COR-L47 (cell line): ENCODE data around the gene MFAP2.

Experiments used
- DNase-seq: peaks from one replicate; lab custom pipeline; 2025; lab: John Stamatoyannopoulos, UW

The MFAP2 gene

GRCh38 chr1:16980473-16981268, at the start of gene MFAP2:
TSS of gene MFAP2 (minus strand) at chr1:16980620. CDS start at chr1:16978273, 2,347 bp downstream.
- no peak for DNase-seq

- DNase-seq = no peak
Measured at GRCh38 chr1:17030206-17030605, 49.8 kb upstream of the MFAP2 start.

GRCh38 chr1:17028662-17029188, 48.3 kb upstream of the MFAP2 start:
- DNase-seq = no peak

GRCh38 chr1:17027900-17028299, 47.5 kb upstream of the MFAP2 start:
- DNase-seq = no peak

- DNase-seq = no peak
Measured at GRCh38 chr1:17027403-17027802, 47.0 kb upstream of the MFAP2 start.

- DNase-seq = no peak
Measured at GRCh38 chr1:17024721-17025120, 44.3 kb upstream of the MFAP2 start.

- no peak for DNase-seq
Measured at GRCh38 chr1:17023573-17023972, 43.2 kb upstream of the MFAP2 start.

- DNase-seq = no peak
Measured at GRCh38 chr1:17023102-17023501, 42.7 kb upstream of the MFAP2 start.

GRCh38 chr1:17021896-17022295, 41.5 kb upstream of the MFAP2 start:
- no peak for DNase-seq

GRCh38 chr1:17020502-17020901, 40.1 kb upstream of the MFAP2 start:
- no peak for DNase-seq

GRCh38 chr1:17018849-17019248, 38.4 kb upstream of the MFAP2 start:
- DNase-seq = no peak

- no peak for DNase-seq
Measured at GRCh38 chr1:17017435-17017834, 37.0 kb upstream of the MFAP2 start.

GRCh38 chr1:17016317-17016661, 35.9 kb upstream of the MFAP2 start:
- DNase-seq = no peak

GRCh38 chr1:17014671-17015567, 34.5 kb upstream of the MFAP2 start:
- DNase-seq = no peak

- DNase-seq = no peak
Measured at GRCh38 chr1:17013491-17014320, 33.3 kb upstream of the MFAP2 start.

- DNase-seq = no peak
Measured at GRCh38 chr1:17012775-17013490, 32.5 kb upstream of the MFAP2 start.

- DNase-seq = peak; percentile 81
Measured at GRCh38 chr1:17011439-17012307, 31.3 kb upstream of the MFAP2 start, which contains the start of gene ATP13A2. TSS of gene ATP13A2 (minus strand) at chr1:17011928. CDS start at chr1:17011738, 190 bp downstream.

GRCh38 chr1:17011092-17011438, 30.6 kb upstream of the MFAP2 start:
- DNase-seq = no peak

GRCh38 chr1:17009706-17010105, 29.3 kb upstream of the MFAP2 start:
- no peak for DNase-seq

GRCh38 chr1:17008208-17008855, 27.9 kb upstream of the MFAP2 start:
- DNase-seq = no peak
